ENCODE results near the gene MRLN.

The MRLN gene

DNA sequence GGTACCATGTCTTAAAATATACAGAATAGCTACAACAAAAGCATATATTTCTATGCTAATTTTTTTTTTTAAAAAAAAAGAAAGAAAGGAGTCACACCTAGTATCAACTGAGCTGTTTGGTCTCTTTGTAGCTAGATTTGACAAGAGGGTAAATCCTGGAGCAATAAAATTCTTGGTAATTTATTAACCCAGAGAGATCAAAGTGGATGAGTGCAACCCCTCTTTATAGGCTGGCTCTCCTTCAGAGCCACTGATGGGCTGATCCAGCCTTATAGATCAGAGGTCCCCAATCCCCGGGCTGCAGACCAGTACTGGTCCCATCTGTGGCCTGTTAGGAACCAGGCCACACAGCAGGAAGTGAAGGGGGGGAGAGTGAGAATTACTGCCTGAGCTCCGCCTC is 19.8 kb upstream of the MRLN start:
- no peak overlapping the region for H3K9ac ChIP-seq (ENCODE audit: low read length)
- no peak overlapping the region for H3K4me3 ChIP-seq (ENCODE audit: insufficient read depth, low read length, poor library complexity, severe bottlenecking)
- no peak overlapping the region for H3K4me2 ChIP-seq (ENCODE audit: low read depth, low read length, poor library complexity, severe bottlenecking)
- H2AFZ ChIP-seq (ENCODE audit: low read depth, low read length, severe bottlenecking): no peak overlapping the region
- H3K9me3 ChIP-seq (ENCODE audit: insufficient read depth, low read length): no peaks in the 10 kb centered on the region
- no peaks in the 10 kb centered on the region for H4K20me1 ChIP-seq (ENCODE audit: low read depth, low read length)
- H3K9me2 ChIP-seq (replicated peaks; ENCODE audit: insufficient read depth, low read length): no peaks in the 10 kb centered on the region
- no peaks in the 10 kb centered on the region for H3K27me3 ChIP-seq (ENCODE audit: low read length)
- H3F3A ChIP-seq (ENCODE audit: insufficient read depth): no peaks in the 10 kb centered on the region
- no peak overlapping the region for H3K27ac ChIP-seq (ENCODE audit: low read depth, low read length)
- TF ChIP-seq, protein P1, sequence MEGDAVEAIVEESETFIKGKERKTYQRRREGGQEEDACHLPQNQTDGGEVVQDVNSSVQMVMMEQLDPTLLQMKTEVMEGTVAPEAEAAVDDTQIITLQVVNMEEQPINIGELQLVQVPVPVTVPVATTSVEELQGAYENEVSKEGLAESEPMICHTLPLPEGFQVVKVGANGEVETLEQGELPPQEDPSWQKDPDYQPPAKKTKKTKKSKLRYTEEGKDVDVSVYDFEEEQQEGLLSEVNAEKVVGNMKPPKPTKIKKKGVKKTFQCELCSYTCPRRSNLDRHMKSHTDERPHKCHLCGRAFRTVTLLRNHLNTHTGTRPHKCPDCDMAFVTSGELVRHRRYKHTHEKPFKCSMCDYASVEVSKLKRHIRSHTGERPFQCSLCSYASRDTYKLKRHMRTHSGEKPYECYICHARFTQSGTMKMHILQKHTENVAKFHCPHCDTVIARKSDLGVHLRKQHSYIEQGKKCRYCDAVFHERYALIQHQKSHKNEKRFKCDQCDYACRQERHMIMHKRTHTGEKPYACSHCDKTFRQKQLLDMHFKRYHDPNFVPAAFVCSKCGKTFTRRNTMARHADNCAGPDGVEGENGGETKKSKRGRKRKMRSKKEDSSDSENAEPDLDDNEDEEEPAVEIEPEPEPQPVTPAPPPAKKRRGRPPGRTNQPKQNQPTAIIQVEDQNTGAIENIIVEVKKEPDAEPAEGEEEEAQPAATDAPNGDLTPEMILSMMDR (IDR thresholded peaks at IDR 0.05; ENCODE audit: insufficient read depth, low read length, poor library complexity, severe bottlenecking): no peak
- TF ChIP-seq EZH2phosphoT487 (conservative IDR thresholded peaks at IDR 0.05; ENCODE audit: low read length): no peak
- no peaks in the 10 kb centered on the region for H3K36me3 ChIP-seq (ENCODE audit: low read length)
- H3K79me2 ChIP-seq (ENCODE audit: insufficient read depth, low read length): no peaks in the 10 kb centered on the region

DNA sequence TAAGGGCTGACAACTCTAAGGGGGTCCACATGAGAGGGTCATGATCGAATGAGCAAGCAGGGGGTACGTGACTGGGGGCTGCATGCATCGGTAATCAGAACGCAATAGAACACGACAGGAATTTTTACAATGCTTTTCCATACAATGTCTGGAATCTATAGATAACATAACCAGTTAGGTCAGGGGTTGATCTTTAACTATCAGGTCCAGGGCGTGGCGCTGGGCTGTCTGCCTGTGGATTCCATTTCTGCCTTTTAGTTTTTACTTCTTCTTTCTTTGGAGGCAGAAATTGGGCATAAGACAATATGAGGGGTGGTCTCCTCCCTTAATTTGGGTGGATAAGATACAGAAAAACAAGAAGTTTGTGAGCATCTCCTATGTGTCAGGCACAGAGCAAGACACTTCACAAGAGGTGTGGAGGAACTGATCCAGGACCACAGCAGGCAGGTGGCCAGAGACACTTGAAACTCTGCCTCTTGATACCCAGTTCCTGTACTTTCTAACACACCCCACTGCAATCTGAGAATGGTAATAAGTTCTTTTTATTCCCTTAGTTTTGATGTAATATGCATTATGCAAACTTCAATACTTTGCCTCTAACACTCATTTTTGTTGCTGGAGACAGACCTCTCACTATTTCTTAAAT is 18.0 kb upstream of the MRLN start:
- Histone ChIP-seq H3K27me3 (ENCODE audit: low read length) (no peaks in the 10 kb centered on the region), H2AFZ (ENCODE audit: low read depth, low read length, severe bottlenecking) (no peak overlapping the region), H3K9ac (ENCODE audit: low read length) (no peak overlapping the region), H3K79me2 (ENCODE audit: insufficient read depth, low read length) (no peaks in the 10 kb centered on the region), H3F3A (ENCODE audit: insufficient read depth) (no peaks in the 10 kb centered on the region), H3K4me3 (ENCODE audit: insufficient read depth, low read length, poor library complexity, severe bottlenecking) (no peak overlapping the region), H3K9me3 (ENCODE audit: insufficient read depth, low read length) (no peaks in the 10 kb centered on the region), H4K20me1 (ENCODE audit: low read depth, low read length) (no peaks in the 10 kb centered on the region), H3K36me3 (ENCODE audit: low read length) (no peaks in the 10 kb centered on the region), H3K27ac (ENCODE audit: low read depth, low read length) (no peak overlapping the region), H3K4me2 (ENCODE audit: low read depth, low read length, poor library complexity, severe bottlenecking) (no peak overlapping the region), H3K9me2 (replicated peaks; ENCODE audit: insufficient read depth, low read length) (no peaks in the 10 kb centered on the region)
- TF ChIP-seq EZH2phosphoT487 (conservative IDR thresholded peaks at IDR 0.05; ENCODE audit: low read length): no peak
- TF ChIP-seq, protein P1 (IDR thresholded peaks at IDR 0.05; ENCODE audit: insufficient read depth, low read length, poor library complexity, severe bottlenecking): no peak

DNA sequence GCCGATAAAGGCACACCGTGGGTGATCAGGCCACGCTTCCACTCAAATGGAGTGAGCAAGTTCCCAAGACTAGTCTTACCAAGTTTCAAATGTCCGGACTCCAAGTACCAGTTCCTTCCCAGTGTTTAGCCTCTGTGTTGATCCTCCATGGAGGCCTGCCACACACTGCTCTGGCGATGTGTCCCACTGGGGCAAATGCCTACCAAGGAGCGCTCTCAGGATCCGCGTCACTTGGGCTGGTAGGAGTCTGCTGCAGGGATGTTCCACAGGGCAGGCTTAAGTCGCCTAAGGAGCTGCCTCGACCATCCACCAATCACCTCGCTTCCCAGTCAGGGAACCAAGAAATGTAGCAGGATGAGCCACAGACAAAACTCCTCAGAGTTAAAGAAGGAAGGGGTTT is 17.4 kb upstream of the MRLN start:
- H3K4me2 ChIP-seq (ENCODE audit: low read depth, low read length, poor library complexity, severe bottlenecking): no peak overlapping the region
- H2AFZ ChIP-seq (ENCODE audit: low read depth, low read length, severe bottlenecking): no peak overlapping the region
- no peaks in the 10 kb centered on the region for H4K20me1 ChIP-seq (ENCODE audit: low read depth, low read length)
- no peaks in the 10 kb centered on the region for H3K36me3 ChIP-seq (ENCODE audit: low read length)
- TF ChIP-seq, protein P1 (IDR thresholded peaks at IDR 0.05; ENCODE audit: insufficient read depth, low read length, poor library complexity, severe bottlenecking): no peak
- TF ChIP-seq EZH2phosphoT487 (conservative IDR thresholded peaks at IDR 0.05; ENCODE audit: low read length): no peak
- H3K27ac ChIP-seq (ENCODE audit: low read depth, low read length): no peak overlapping the region
- no peak overlapping the region for H3K4me3 ChIP-seq (ENCODE audit: insufficient read depth, low read length, poor library complexity, severe bottlenecking)
- no peaks in the 10 kb centered on the region for H3K27me3 ChIP-seq (ENCODE audit: low read length)
- no peaks in the 10 kb centered on the region for H3K79me2 ChIP-seq (ENCODE audit: insufficient read depth, low read length)
- no peaks in the 10 kb centered on the region for H3K9me3 ChIP-seq (ENCODE audit: insufficient read depth, low read length)
- H3K9me2 ChIP-seq (replicated peaks; ENCODE audit: insufficient read depth, low read length): no peaks in the 10 kb centered on the region
- H3F3A ChIP-seq (ENCODE audit: insufficient read depth): no peaks in the 10 kb centered on the region
- no peak overlapping the region for H3K9ac ChIP-seq (ENCODE audit: low read length)
